ENCODE data around the gene DNAJC18.
"Not testable (repeated sequence)": the region's sequence is repeated elsewhere in the genome, so short reads cannot be mapped to it uniquely, and the experiment has no call there.

Gene DNAJC18

GRCh38 chr5:139460455-139460854 is 21.1 kb upstream of the DNAJC18 start:
- peak; percentile 24 for DNase-seq

GRCh38 chr5:139459451-139459934 is 20.2 kb upstream of the DNAJC18 start:
- peak; percentile 73 for DNase-seq

GRCh38 chr5:139458580-139459407 is 19.5 kb upstream of the DNAJC18 start:
- DNase-seq = peak; percentile 89

- DNase-seq = peak; percentile 60
Observed at GRCh38 chr5:139457653-139458306, 18.5 kb upstream of the DNAJC18 start.

- peak; percentile 61 for DNase-seq
Observed at GRCh38 chr5:139457241-139457640, 17.9 kb upstream of the DNAJC18 start.

- peak; percentile 58 for DNase-seq
Observed at GRCh38 chr5:139456776-139457175, 17.5 kb upstream of the DNAJC18 start.

- no peak for DNase-seq
Observed at GRCh38 chr5:139454568-139455290, 15.4 kb upstream of the DNAJC18 start.

- no peak for DNase-seq
Observed at GRCh38 chr5:139453683-139454567, 14.6 kb upstream of the DNAJC18 start.

GRCh38 chr5:139451878-139452660 is 12.7 kb upstream of the DNAJC18 start:
- no peak for DNase-seq

GRCh38 chr5:139451176-139451575 is 11.9 kb upstream of the DNAJC18 start:
- no peak for DNase-seq

GRCh38 chr5:139446956-139447779 is 7.8 kb upstream of the DNAJC18 start:
- no peak for DNase-seq

- DNase-seq = no peak
Observed at GRCh38 chr5:139445325-139446170, 6.2 kb upstream of the DNAJC18 start.

GRCh38 chr5:139443831-139444453 is 4.6 kb upstream of the DNAJC18 start:
- no peak for DNase-seq

GRCh38 chr5:139440416-139440815 is 1.1 kb upstream of the DNAJC18 start:
- DNase-seq = not testable (repeated sequence)

GRCh38 chr5:139438707-139439012 is 665 bp downstream of the DNAJC18 start:
- no peak for DNase-seq

GRCh38 chr5:139435676-139436075 is 3.6 kb downstream of the DNAJC18 start:
- DNase-seq = no peak

- no peak for DNase-seq
Observed at GRCh38 chr5:139431706-139432105, 7.6 kb downstream of the DNAJC18 start.

GRCh38 chr5:139430015-139430414 is 9.3 kb downstream of the DNAJC18 start:
- no peak for DNase-seq

GRCh38 chr5:139426203-139426885 is 13.0 kb downstream of the DNAJC18 start:
- no peak for DNase-seq
